GM19455 (cell line): ENCODE data around the gene IMPACT.

Experiments used
- ATAC-seq: cut with Tn5 transposase; IDR thresholded peaks from one replicate; pipeline ENCODE4 v1.9.1; 2021; ENCODE audit not compliant: unreplicated experiment

The IMPACT gene

DNA sequence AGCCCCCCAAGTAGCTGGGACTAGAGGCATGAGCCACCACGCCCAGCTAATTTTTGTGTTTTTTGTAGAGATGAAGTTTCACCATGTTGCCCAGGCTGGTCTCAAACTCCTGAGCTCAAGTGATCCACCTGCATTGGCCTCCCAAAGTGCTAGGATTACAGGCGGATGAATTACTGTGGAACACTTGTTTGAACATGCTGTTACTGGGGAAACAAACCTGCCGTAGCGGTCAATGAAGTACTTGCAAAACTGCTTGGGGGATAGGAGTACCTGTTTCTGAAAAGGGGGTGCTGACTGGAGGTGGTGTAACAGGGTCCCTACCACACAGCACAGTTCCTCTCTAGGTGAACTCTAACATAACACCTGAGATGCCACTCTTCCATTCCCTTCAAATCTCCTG, 5.9 kb upstream of the IMPACT start:
- no peak for ATAC-seq

DNA sequence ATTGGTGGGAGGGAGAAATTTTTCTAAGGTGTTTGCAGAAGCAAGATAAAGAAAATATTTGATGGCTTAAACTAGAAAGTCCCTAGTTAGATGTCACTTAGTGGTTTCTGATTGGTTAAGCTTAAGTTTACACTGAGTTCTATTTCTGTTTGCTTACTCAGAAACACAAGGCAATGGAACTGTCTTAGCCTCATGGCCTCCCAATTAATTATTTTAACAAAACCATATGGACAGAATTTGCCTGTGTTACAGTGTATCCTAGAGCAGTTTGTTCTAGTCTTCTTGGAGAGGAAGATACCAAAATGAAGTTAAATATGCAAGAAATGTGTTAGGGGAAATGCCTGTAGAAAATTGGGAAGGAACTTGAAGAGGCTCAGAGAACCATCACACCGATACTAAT, 4.6 kb upstream of the IMPACT start:
- ATAC-seq, result no peak

- no peak for ATAC-seq
Observed at GRCh38 chr18:24426073-24426397, 435 bp upstream of the IMPACT start.

DNA sequence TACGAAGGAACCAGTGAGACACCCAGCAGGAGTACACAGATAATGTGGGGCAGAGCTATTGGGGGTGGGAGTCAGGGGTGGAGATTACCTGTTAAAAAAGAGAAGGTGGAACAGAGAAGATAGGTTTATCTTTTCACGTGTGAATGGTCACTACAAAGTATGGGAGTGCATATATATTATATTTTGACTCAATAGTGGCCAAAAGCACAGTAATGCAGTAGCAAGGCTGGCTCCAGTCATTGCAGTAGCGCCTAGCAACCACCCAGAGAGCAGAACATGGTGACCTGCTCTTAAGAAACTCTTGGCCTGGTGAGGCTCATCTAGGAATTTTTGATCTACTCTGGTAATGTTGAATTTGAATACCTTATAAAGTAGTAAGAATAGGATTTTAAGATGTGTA, 1.0 kb downstream of the IMPACT start:
- no peak for ATAC-seq

GRCh38 chr18:24428709-24429108, 2.2 kb downstream of the IMPACT start:
- ATAC-seq, result no peak

GRCh38 chr18:24429188-24429587, 2.7 kb downstream of the IMPACT start:
- no peak for ATAC-seq

DNA sequence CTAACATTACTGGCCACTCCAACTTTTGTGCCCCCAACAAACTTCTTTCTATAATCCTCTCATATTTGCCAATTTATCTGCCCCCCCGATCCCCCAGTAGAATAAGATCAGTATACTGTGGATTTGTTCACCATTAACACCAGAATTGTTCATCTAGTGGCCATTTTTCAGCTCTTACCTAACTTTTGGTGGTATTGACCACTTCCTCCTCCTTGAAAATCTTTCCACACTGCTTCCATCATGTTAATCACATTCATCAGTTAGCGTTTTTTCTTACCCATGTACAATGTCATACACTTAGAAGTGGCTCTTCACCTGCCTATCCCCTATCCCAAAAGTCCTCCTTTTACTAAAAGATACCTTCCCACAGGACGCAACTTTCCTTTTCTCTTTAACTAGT, 6.1 kb downstream of the IMPACT start:
- ATAC-seq, result no peak

DNA sequence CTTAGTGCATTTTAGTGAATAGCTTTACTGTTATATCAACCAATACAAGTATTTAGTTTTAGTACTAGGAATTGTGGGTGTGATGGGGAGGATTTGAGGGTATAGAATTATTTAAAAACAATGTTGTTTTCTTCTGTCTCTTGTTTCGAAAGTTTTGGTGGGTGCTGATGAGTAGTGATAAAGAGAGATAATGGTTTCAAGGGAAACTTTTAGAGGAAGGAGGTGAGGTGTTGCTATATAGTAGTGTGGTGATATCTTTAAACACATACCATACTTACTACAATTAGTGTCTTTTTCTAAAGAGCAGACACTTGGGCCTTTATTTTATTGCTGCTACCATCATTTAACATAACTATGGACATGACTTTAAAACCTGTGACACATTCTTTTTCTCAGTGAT, 10.5 kb downstream of the IMPACT start:
- no peak for ATAC-seq

GRCh38 chr18:24443870-24444269, 17.4 kb downstream of the IMPACT start:
- no peak for ATAC-seq

GRCh38 chr18:24446453-24446852, 20.0 kb downstream of the IMPACT start:
- peak; percentile 52 for ATAC-seq

GRCh38 chr18:24446953-24447538, 20.6 kb downstream of the IMPACT start:
- ATAC-seq, result peak; percentile 12

- ATAC-seq, result no peak
Observed at GRCh38 chr18:24447961-24448360, 21.5 kb downstream of the IMPACT start.

GRCh38 chr18:24456549-24456948, 30.1 kb downstream of the IMPACT start:
- peak; percentile 78 for ATAC-seq

- no peak for ATAC-seq
Observed at GRCh38 chr18:24459772-24460171, 33.3 kb downstream of the IMPACT start.

DNA sequence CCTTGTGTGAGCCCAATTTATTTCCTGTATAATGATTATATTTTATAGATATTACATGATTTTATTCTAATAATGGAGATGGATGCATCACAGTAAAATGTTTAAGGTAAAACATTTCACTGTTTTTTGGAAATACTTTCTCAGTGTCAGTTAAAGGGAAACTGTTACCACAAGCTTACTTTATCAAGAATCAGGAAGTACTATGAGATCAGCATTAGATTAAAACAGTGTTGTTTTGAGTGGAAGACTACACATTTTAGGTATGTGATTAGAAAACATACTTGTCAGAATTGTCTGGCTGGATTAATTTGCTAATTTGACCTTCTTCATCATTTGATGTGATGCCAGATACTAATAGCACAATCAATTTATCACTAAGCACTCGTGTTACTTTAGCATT, 33.9 kb downstream of the IMPACT start, which contains the start of gene HRH4:
HRH4 (plus strand) TSS at position 250 of the 400 bp plus-strand sequence; CDS start at position 342, 92 bp downstream.
- no peak for ATAC-seq

DNA sequence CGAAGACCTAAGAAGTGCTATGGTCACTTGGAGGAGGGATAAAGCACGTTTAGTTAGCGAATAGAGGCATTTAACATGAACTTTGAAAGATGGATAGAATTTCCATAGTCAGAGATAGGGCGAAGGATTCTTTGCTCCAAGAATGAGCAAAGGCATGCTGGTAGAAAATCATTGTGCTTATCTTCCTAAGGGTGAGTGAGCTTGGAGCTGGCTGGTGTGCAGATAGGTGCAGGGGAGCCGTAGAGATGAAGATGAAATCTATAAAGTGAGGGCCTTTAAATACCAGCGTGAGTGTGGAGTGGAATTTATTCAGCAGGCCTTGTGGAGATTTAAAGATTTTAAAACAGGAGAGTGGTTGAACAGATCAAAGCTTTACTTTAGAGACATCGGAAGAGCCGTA, 35.5 kb downstream of the IMPACT start:
- ATAC-seq, result no peak

GRCh38 chr18:24462838-24463775, 36.6 kb downstream of the IMPACT start:
- ATAC-seq, result no peak

DNA sequence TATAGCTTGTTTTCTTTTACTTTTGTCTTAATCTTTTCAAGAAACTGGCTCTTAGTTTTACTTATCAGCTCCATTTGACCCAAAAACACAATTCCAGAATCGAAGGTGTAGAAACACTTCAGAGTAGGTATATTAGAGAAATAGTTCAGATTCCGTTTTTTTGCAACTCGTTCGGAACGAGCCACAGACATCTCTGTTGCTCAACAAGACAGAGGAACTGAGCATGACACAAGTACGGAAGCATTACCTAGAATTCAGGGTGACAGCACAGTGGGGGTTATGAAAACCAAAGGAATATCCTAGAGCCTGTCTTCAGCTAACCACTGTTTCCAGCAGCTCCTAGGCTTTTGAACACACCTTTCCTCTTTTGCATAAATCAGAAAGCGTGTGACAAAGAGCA, 39.0 kb downstream of the IMPACT start:
- no peak for ATAC-seq

DNA sequence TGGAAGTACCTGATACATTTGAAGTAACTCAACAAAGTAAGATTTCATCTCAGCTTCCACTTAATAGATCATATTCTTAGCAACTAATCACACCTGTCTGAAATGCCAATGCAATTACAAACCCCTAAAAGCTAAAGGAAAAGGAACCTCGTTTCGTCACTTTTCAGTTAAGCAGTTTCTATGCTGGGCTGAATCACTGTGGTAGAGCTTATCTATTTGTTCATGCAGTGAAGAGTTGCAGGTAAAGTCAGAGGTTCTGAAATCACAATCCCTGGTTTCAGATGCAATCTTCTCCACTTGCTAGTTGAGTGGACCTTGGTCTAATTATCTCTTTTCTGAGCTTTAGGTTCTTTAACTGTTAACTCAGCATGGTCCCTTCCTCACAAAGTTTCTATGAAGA, 40.3 kb downstream of the IMPACT start:
- no peak for ATAC-seq

DNA sequence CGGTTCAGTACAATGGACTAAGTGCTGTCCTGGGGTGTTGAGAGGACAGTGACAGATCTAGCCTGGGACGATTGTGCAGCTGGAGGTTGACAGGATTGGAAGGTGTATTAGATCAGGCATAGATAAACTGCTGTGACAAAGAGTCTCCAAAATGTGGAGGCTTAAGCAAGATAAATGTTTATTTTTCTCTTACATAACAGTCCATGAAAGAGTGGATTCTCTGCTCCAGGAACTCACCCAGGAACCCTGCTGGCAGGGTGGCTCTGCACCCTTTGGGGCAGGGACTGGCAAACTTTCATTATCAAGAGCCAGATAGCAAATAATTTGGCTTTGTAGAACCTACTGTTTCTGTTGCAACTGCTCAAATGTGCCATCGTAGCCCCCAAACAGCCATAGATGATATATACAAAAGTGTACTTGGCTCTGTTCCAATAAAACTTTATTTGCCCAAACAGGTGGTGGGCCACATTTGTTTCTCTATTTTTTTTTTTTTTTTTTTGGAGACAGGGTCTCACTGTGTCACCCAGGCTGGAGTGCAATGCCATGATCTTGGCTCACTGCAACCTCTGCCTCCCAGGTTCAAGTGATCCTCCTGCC, 43.6 kb downstream of the IMPACT start:
- ATAC-seq, result no peak

DNA sequence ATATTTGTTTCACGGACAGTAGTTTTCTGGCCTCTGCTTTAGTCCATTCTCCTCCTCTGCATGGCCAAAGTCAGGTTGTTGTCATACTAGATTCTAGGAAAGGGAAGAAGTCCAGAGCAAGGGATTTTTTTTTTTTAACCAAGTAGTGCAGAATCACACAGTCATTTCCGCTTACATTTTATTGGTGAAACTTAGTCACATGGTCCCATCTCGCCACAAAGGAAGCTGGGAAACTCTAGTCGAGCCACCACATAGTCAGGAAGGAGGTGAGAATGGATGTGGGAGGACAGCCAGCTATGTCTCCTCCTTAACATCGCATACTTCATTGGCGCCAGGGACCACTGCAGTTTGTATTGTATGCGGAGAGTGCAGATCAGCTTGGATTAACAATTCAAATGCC, 44.3 kb downstream of the IMPACT start:
- no peak for ATAC-seq

- no peak for ATAC-seq
Observed at GRCh38 chr18:24472591-24472990, 46.1 kb downstream of the IMPACT start.
